Activated CD8-positive, alpha-beta memory T cell treated with anti-CD3 and anti-CD28 coated beads, Interleukin-2, amount 10 ng/mL, durations not matched to agents 7 days and 5 days (primary cell): ENCODE results near the gene DDR2. TPM values are rescaled to one million over a fixed set of nuclear protein-coding genes. Genes with fewer than 3 reads are reported as not detected.
"Not testable (repeated sequence)": the region's sequence is repeated elsewhere in the genome, so short reads cannot be mapped to it uniquely, and the experiment has no call there.

ENCODE experiments used
- ATAC-seq: fragments of 150-1000 bp; cut with Tn5 transposase; one replicate; pipeline ENCODE4 v1.10.0; 2021; ENCODE audit warnings: moderate library complexity
- CTCF ChIA-PET: fragments of 350-600 bp; sonication (Branson Sonifier 250); formaldehyde crosslinking; loops from one replicate; lab custom pipeline; 2021; ENCODE audit warnings: antibody characterized with exemption; lab: Charles Lee
- DNase-seq: peaks from one replicate; pipeline ENCODE4 v3.0.0-alpha.2; 2020
- H3K27ac Mint-ChIP-seq: one replicate; pipeline ENCODE4 v1.8.0; 2021; ENCODE audit warnings: mild to moderate bottlenecking, mixed read lengths
- H3K27me3 Mint-ChIP-seq: one replicate; pipeline ENCODE4 v1.8.0; 2021; ENCODE audit warnings: mixed read lengths
- H3K36me3 Mint-ChIP-seq: one replicate; pipeline ENCODE4 v1.8.0; 2021; ENCODE audit warnings: mild to moderate bottlenecking, mixed read lengths
- H3K4me1 Mint-ChIP-seq: one replicate; pipeline ENCODE4 v1.8.0; 2021; ENCODE audit warnings: mixed read lengths
- H3K4me3 Mint-ChIP-seq: one replicate; pipeline ENCODE4 v1.8.0; 2021; ENCODE audit warnings: mild to moderate bottlenecking, moderate library complexity, mixed read lengths
- H3K9me3 Mint-ChIP-seq: one replicate; pipeline ENCODE4 v1.8.0; 2022; ENCODE audit warnings: low read depth, mixed read lengths
- total RNA-seq, 2 experiments: library from RNA; stranded (reverse); gene quantifications; one replicate each; pipeline ENCODE4 v1.2.3, GENCODE V29; 2021

Gene DDR2
- total RNA-seq, 2 experiments from 2014 or later = 0.16 to 0.18 TPM

- no peaks in the 10 kb centered on the region for H3K36me3 Mint-ChIP-seq
- H3K27ac Mint-ChIP-seq = no peak overlapping the region
- no peak for ATAC-seq
- H3K9me3 Mint-ChIP-seq = no peaks in the 10 kb centered on the region
- H3K4me1 Mint-ChIP-seq = no peaks in the 10 kb centered on the region
- DNase-seq = no peak
- no peak overlapping the region for H3K4me3 Mint-ChIP-seq
- CTCF ChIA-PET = no interaction called here
- H3K27me3 Mint-ChIP-seq = no peaks in the 10 kb centered on the region
Observed at GRCh38 chr1:162772571-162773154, 140.4 kb downstream of the DDR2 start.

- ATAC-seq (no peak), DNase-seq (no peak)
- H3K27ac Mint-ChIP-seq = no peak overlapping the region
- H3K27me3 Mint-ChIP-seq = no peaks in the 10 kb centered on the region
- H3K4me1 Mint-ChIP-seq = no peaks in the 10 kb centered on the region
- no peaks in the 10 kb centered on the region for H3K9me3 Mint-ChIP-seq
- H3K4me3 Mint-ChIP-seq = no peak overlapping the region
- CTCF ChIA-PET = no interaction called here
- H3K36me3 Mint-ChIP-seq = no peaks in the 10 kb centered on the region
Observed at GRCh38 chr1:162774007-162774406, 141.7 kb downstream of the DDR2 start.

- no peaks in the 10 kb centered on the region for H3K4me1 Mint-ChIP-seq
- CTCF ChIA-PET = interaction anchor here (1.0 kb wide), 1 partner anchor 74 kb away, joined by 3 read pairs; no protein-coding TSS in a partner anchor
- H3K4me3 Mint-ChIP-seq = no peak overlapping the region
Observed at GRCh38 chr1:162779043-162779442, 146.8 kb downstream of the DDR2 start.

GRCh38 chr1:162782671-162783070, 150.4 kb downstream of the DDR2 start:
- Mint-ChIP-seq H3K4me3 (no peak overlapping the region), H3K4me1 (no peaks in the 10 kb centered on the region), H3K27me3 (peaks cover 24% of the 10 kb centered on the region), H3K36me3 (no peaks in the 10 kb centered on the region), H3K27ac (no peak overlapping the region), H3K9me3 (no peaks in the 10 kb centered on the region)
- CTCF ChIA-PET = no interaction called here
- no peak for ATAC-seq
- no peak for DNase-seq

More at GRCh38 chr1:162779043-162779442, 146.8 kb downstream of the DDR2 start:
- Mint-ChIP-seq H3K27me3 (peaks cover 18% of the 10 kb centered on the region), H3K27ac (no peak overlapping the region), H3K9me3 (no peaks in the 10 kb centered on the region), H3K36me3 (no peaks in the 10 kb centered on the region)
- no peak for ATAC-seq
- no peak for DNase-seq

- H3K4me1 Mint-ChIP-seq, H3K36me3 Mint-ChIP-seq, CTCF ChIA-PET, ATAC-seq, DNase-seq, H3K9me3 Mint-ChIP-seq, H3K27ac Mint-ChIP-seq, H3K4me3 Mint-ChIP-seq: not testable (repeated sequence)
- peaks cover 22% of the 10 kb centered on the region for H3K27me3 Mint-ChIP-seq
Observed at GRCh38 chr1:162784926-162785325, 152.7 kb downstream of the DDR2 start.

- H3K27ac Mint-ChIP-seq = not testable (repeated sequence)
- peaks cover 10% of the 10 kb centered on the region for H3K36me3 Mint-ChIP-seq
Observed at GRCh38 chr1:162788783-162789182, 156.5 kb downstream of the DDR2 start.

GRCh38 chr1:162790303-162790984, 158.2 kb downstream of the DDR2 start, which contains the start of gene HSD17B7:
Gene HSD17B7, plus strand, starts transcription at chr1:162790702. Its CDS starts 99 bp downstream, at chr1:162790801.
- peak within 1 kb of the TSS; percentile 86 for H3K4me3 Mint-ChIP-seq
- H3K4me1 Mint-ChIP-seq, CTCF ChIA-PET, H3K27me3 Mint-ChIP-seq, H3K9me3 Mint-ChIP-seq: not testable (repeated sequence)
- peaks cover 13% of the 10 kb centered on the region for H3K36me3 Mint-ChIP-seq
- DNase-seq (peak; percentile 84), ATAC-seq (peak; percentile 99)
- peak within 1 kb of the TSS; percentile 96 for H3K27ac Mint-ChIP-seq

More at GRCh38 chr1:162788783-162789182, 156.5 kb downstream of the DDR2 start:
- H3K4me3 Mint-ChIP-seq, ATAC-seq, H3K9me3 Mint-ChIP-seq, CTCF ChIA-PET, DNase-seq, H3K27me3 Mint-ChIP-seq, H3K4me1 Mint-ChIP-seq: not testable (repeated sequence)

GRCh38 chr1:162790985-162791357, 158.7 kb downstream of the DDR2 start:
- peaks cover 15% of the 10 kb centered on the region for H3K36me3 Mint-ChIP-seq
- H3K4me1 Mint-ChIP-seq, ATAC-seq, CTCF ChIA-PET, H3K9me3 Mint-ChIP-seq, H3K27me3 Mint-ChIP-seq, DNase-seq: not testable (repeated sequence)
- peak overlapping the region; percentile 86 for H3K4me3 Mint-ChIP-seq
- peak overlapping the region; percentile 96 for H3K27ac Mint-ChIP-seq

GRCh38 chr1:162794284-162794683, 162.0 kb downstream of the DDR2 start:
- H3K4me1 Mint-ChIP-seq, H3K9me3 Mint-ChIP-seq, H3K4me3 Mint-ChIP-seq, H3K27ac Mint-ChIP-seq, H3K27me3 Mint-ChIP-seq, DNase-seq, CTCF ChIA-PET, ATAC-seq: not testable (repeated sequence)
- H3K36me3 Mint-ChIP-seq = peaks cover 31% of the 10 kb centered on the region

GRCh38 chr1:162796617-162797279, 164.5 kb downstream of the DDR2 start:
- H3K36me3 Mint-ChIP-seq = peaks cover 49% of the 10 kb centered on the region
- H3K27ac Mint-ChIP-seq, DNase-seq, H3K4me1 Mint-ChIP-seq, H3K27me3 Mint-ChIP-seq, ATAC-seq, CTCF ChIA-PET, H3K4me3 Mint-ChIP-seq, H3K9me3 Mint-ChIP-seq: not testable (repeated sequence)

GRCh38 chr1:162799995-162800830, 167.9 kb downstream of the DDR2 start:
- not testable (repeated sequence) for H3K27me3 Mint-ChIP-seq, H3K27ac Mint-ChIP-seq, H3K9me3 Mint-ChIP-seq, H3K4me3 Mint-ChIP-seq, DNase-seq, ATAC-seq, H3K4me1 Mint-ChIP-seq
- peaks cover 49% of the 10 kb centered on the region for H3K36me3 Mint-ChIP-seq
- CTCF ChIA-PET = interaction anchor here (1.0 kb wide), 1 partner anchor 54 kb away, joined by 3 read pairs; no protein-coding TSS in a partner anchor

- ATAC-seq, H3K27me3 Mint-ChIP-seq, CTCF ChIA-PET, H3K4me3 Mint-ChIP-seq, H3K4me1 Mint-ChIP-seq, H3K9me3 Mint-ChIP-seq, H3K27ac Mint-ChIP-seq, DNase-seq: not testable (repeated sequence)
- H3K36me3 Mint-ChIP-seq = peaks cover 47% of the 10 kb centered on the region
Observed at GRCh38 chr1:162807503-162807902, 175.2 kb downstream of the DDR2 start.

- H3K27me3 Mint-ChIP-seq, ATAC-seq, H3K4me3 Mint-ChIP-seq, H3K27ac Mint-ChIP-seq, H3K4me1 Mint-ChIP-seq, DNase-seq, CTCF ChIA-PET, H3K9me3 Mint-ChIP-seq: not testable (repeated sequence)
- peaks cover 21% of the 10 kb centered on the region for H3K36me3 Mint-ChIP-seq
Observed at GRCh38 chr1:162812357-162812756, 180.1 kb downstream of the DDR2 start.
